ENCODE data around the gene HEY2. TPM values are rescaled to one million over a fixed set of nuclear protein-coding genes. Genes with fewer than 3 reads are reported as not detected.

Gene HEY2
- total RNA-seq, 3 donors from 2014 or later: 0.58 to 2.9 (median 1.5) TPM

DNA sequence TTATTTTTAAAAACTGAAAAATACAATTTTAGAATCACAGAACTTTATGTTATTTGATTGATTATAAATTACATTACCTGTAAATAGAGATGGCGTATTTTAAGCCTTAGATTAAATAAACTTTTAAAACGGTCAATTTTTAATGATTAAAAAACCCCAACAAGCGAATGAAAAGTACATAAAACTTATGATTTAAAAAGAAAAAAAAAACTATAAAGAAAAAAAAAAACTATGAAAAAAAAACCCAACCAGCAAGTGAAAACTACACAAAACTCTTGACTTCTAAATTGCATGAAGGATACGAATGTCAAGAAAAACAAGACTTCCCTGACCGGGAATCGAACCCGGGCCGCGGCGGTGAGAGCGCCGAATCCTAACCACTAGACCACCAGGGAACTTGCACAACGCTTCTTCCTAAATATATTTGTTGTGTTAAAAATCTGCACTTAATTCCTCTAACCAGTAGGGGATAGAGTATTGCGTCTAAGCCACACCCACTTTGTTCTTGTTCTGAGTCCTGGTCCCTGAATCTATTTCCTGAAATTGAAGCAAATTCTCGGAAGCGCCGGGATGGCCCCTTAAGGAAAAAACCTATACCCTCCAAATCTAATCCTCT, 30.6 kb downstream of the HEY2 start:
- Histone ChIP-seq H3K36me3 (ENCODE audit: low read depth) (no peaks in the 10 kb centered on the region), H3K9me3 (no peaks in the 10 kb centered on the region), H3K4me3 (peak overlapping the region; percentile 7), H3K4me1 (ENCODE audit: low read depth) (no peaks in the 10 kb centered on the region)
- peak; percentile 83 to 89 (median 86) for DNase-seq
- intact Hi-C loops (cut with DNase I, micrococcal nuclease): loop anchor here (10.0 kb wide), 1 partner anchor 175 kb away; the partner anchor contains the start of gene HINT3 (in 2 of the 2)
- TF ChIP-seq, protein P1, sequence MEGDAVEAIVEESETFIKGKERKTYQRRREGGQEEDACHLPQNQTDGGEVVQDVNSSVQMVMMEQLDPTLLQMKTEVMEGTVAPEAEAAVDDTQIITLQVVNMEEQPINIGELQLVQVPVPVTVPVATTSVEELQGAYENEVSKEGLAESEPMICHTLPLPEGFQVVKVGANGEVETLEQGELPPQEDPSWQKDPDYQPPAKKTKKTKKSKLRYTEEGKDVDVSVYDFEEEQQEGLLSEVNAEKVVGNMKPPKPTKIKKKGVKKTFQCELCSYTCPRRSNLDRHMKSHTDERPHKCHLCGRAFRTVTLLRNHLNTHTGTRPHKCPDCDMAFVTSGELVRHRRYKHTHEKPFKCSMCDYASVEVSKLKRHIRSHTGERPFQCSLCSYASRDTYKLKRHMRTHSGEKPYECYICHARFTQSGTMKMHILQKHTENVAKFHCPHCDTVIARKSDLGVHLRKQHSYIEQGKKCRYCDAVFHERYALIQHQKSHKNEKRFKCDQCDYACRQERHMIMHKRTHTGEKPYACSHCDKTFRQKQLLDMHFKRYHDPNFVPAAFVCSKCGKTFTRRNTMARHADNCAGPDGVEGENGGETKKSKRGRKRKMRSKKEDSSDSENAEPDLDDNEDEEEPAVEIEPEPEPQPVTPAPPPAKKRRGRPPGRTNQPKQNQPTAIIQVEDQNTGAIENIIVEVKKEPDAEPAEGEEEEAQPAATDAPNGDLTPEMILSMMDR (IDR thresholded peaks at IDR 0.05): no peak
- peak; percentile 94 for ATAC-seq

DNA sequence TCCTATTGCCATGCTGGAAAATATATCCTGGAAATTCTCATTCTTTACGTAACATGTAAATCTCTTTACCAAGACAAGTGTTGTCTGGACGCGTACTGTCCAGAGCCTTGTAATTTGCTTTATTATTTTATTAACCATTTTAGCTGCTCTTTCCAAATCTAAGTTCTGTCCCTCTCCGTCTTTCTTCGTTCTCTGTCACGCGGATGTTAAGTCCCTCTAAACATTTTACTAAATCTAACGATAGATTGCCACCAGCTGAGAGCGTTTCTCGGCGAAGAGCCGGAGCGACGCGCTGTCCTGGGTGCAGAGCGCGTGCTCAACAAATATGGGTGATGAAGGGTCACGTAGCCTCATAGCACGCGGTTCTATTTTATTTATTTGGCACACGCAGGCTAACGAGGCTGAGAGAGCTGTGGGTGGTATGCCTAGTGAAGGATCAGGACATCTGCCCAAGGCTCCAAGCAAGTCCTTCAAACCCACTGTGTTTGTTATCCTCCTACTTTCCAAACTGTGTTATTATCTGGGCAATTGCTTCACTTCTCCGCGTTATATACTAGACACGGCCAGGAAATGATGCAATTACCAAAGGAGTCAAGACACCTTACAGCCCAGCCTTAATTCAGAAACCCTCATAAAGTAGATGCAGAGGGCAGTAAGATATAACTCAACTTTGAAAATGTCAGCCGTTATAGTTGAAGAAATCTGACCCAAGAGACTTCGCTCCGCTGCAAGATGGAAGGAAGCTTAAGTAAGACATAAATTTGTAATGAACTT, 31.3 kb downstream of the HEY2 start:
- peak; percentile 65 to 69 (median 69) for DNase-seq
- H3K4me3 ChIP-seq: peak overlapping the region; percentile 7
- H3K36me3 ChIP-seq (ENCODE audit: low read depth): no peaks in the 10 kb centered on the region
- ATAC-seq: peak; percentile 86
- H3K4me1 ChIP-seq (ENCODE audit: low read depth): no peaks in the 10 kb centered on the region
- H3K9me3 ChIP-seq: no peaks in the 10 kb centered on the region
- TF ChIP-seq, protein P1 (IDR thresholded peaks at IDR 0.05): no peak
- intact Hi-C loops (cut with DNase I, micrococcal nuclease): loop anchor here (10.0 kb wide), 1 partner anchor 174 kb away; the partner anchor contains the start of gene HINT3 (in 2 of the 2)

DNA sequence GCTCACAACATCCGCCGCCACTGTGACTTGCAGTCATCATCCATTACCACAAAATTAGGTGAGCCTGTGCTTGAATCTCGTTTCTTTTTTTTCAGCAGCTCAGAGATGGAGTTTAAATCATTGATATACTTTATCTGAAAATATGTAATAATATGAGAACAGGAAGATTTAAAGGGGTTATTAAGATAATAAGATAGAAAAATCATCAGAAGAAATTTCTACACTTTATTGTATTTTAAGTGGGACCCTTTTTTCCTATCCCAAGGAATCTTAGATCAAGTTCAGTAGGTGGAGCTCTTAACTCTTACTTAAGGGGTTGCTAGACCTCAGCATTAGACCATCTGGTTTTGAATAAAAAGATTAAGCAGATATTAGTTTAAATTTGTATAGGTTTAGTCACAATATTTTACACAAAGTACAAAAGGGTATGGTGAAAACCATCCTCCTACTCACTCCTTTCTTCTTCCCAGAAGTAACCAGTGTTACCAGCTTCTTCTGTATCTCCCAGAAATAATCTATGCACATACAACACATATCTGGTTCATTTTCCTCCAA, 32.0 kb downstream of the HEY2 start:
- Histone ChIP-seq H3K9me3 (no peaks in the 10 kb centered on the region), H3K4me1 (ENCODE audit: low read depth) (no peaks in the 10 kb centered on the region), H3K4me3 (no peak overlapping the region), H3K36me3 (ENCODE audit: low read depth) (no peaks in the 10 kb centered on the region)
- no peak for DNase-seq
- ATAC-seq: peak; percentile 42
- intact Hi-C loops (cut with DNase I, micrococcal nuclease): loop anchor here (10.0 kb wide), 1 partner anchor 173 kb away; the partner anchor contains the start of gene HINT3 (in 2 of the 2)
- TF ChIP-seq, protein P1 (IDR thresholded peaks at IDR 0.05): no peak

DNA sequence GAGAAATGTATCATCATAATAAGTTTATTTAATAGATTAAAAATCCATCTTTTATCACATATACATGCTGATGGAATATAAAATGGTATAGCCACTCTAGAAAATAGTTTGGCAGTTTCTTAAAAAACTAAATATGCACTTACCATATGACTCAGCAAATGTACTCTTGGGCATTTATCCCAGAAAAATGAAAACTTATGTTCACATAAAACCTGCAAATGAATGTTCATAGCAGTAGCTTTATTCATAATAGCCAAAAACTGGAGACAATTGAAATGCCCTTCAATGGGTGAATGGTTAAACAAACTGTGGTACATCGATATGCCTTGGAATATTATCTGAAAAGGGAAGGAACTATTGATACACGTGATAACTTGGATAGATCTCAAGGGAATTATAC, 34.9 kb downstream of the HEY2 start:
- no peak for ATAC-seq
- H3K4me3 ChIP-seq: no peak overlapping the region
- H3K36me3 ChIP-seq (ENCODE audit: low read depth): no peaks in the 10 kb centered on the region
- intact Hi-C loops (cut with DNase I, micrococcal nuclease): loop anchor here (10.0 kb wide), 1 partner anchor 170 kb away; the partner anchor contains the start of gene HINT3 (in 2 of the 2)
- TF ChIP-seq, protein P1 (IDR thresholded peaks at IDR 0.05): no peak
- peaks cover 3% of the 10 kb centered on the region for H3K4me1 ChIP-seq (ENCODE audit: low read depth)
- no peaks in the 10 kb centered on the region for H3K9me3 ChIP-seq
- no peak for DNase-seq

DNA sequence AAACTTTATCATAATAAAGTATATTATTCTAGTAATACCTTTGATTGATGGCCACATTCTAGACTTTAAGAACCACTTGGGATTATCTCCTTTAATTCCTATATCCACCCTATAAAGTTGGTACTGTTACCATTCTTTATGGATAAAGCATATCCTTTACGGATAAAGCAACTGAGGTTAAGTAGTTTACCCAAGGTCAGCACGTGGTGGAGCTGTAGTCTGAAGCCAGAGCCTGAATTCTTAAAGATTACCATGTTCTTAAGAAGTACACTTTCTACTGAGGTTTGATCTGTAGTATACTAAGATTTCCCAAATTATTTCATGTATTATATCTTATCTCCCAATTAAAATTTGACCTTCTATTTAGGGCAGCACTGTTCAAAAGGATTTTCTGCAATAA, 38.4 kb downstream of the HEY2 start:
- intact Hi-C loops (cut with DNase I, micrococcal nuclease): loop anchor here (10.0 kb wide), 1 partner anchor 167 kb away; the partner anchor contains the start of gene HINT3 (in 2 of the 2)
- Histone ChIP-seq H3K4me3 (no peak overlapping the region), H3K4me1 (ENCODE audit: low read depth) (peaks cover 5% of the 10 kb centered on the region), H3K9me3 (no peaks in the 10 kb centered on the region), H3K36me3 (ENCODE audit: low read depth) (no peaks in the 10 kb centered on the region)
- ATAC-seq (no peak), DNase-seq (peak in 1 of 3 donors; percentile 16)
- TF ChIP-seq, protein P1 (IDR thresholded peaks at IDR 0.05): no peak
